HL-60 (cell line): Measurements from ENCODE around the gene TMEFF1.

Experiments
- GABPA ChIP-seq: IDR thresholded peaks from 2 replicates; pipeline ENCODE4 v1.6.1; 2012; ENCODE audit warnings: low read depth
- POLR2AphosphoS5 ChIP-seq: IDR thresholded peaks from 2 replicates; pipeline ENCODE4 v1.6.1; 2012; ENCODE audit warnings: low read depth
- TF ChIP-seq, protein P1 (sequence below): IDR thresholded peaks from one replicate; pipeline ENCODE4 v1.5.1; 2011; ENCODE audit warnings: low read length, control low read depth, inconsistent platforms; ENCODE audit not compliant: insufficient read depth

DNA sequence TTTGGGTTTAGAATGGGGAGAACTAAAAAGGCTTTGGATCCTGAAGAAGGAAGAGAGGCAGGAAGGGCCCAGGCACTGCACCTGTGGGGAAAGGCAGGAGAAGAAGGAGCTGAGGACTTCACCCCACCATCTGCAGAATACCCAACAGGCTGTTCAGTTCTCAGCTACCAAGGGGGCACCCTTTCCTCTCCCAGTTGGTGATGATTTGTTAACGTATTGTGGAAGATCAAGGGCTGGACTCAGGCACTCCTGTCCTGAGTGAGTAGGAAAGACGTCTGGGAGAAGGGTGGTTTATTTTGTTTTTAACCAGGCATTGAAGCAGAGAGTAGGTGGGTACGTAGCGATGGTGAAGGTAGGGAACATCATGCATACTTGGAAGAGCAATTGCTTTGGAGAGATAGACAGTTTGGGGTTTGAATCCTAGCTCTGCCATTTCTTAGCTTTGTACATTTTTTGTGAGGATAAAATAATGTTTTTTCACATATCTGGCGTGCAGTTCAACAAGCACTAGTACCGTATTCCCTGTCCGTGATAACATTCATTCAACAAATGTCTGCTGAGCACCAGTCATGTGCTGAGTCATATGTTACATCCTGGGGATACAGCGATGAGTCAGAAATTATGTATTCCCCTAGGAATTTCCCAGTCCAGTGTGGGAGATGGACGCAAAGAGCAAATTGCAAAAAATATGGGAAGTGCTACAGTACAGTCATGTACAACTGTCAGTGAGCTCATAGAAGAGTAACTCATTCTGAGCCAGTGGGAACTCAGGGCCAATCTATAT is 43.9 kb upstream of the TMEFF1 start:
- TF ChIP-seq, protein P1, sequence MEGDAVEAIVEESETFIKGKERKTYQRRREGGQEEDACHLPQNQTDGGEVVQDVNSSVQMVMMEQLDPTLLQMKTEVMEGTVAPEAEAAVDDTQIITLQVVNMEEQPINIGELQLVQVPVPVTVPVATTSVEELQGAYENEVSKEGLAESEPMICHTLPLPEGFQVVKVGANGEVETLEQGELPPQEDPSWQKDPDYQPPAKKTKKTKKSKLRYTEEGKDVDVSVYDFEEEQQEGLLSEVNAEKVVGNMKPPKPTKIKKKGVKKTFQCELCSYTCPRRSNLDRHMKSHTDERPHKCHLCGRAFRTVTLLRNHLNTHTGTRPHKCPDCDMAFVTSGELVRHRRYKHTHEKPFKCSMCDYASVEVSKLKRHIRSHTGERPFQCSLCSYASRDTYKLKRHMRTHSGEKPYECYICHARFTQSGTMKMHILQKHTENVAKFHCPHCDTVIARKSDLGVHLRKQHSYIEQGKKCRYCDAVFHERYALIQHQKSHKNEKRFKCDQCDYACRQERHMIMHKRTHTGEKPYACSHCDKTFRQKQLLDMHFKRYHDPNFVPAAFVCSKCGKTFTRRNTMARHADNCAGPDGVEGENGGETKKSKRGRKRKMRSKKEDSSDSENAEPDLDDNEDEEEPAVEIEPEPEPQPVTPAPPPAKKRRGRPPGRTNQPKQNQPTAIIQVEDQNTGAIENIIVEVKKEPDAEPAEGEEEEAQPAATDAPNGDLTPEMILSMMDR: no peak
- TF ChIP-seq POLR2AphosphoS5 (no peak), GABPA (no peak)
